ENCODE results near the gene BID.

Gene BID

DNA sequence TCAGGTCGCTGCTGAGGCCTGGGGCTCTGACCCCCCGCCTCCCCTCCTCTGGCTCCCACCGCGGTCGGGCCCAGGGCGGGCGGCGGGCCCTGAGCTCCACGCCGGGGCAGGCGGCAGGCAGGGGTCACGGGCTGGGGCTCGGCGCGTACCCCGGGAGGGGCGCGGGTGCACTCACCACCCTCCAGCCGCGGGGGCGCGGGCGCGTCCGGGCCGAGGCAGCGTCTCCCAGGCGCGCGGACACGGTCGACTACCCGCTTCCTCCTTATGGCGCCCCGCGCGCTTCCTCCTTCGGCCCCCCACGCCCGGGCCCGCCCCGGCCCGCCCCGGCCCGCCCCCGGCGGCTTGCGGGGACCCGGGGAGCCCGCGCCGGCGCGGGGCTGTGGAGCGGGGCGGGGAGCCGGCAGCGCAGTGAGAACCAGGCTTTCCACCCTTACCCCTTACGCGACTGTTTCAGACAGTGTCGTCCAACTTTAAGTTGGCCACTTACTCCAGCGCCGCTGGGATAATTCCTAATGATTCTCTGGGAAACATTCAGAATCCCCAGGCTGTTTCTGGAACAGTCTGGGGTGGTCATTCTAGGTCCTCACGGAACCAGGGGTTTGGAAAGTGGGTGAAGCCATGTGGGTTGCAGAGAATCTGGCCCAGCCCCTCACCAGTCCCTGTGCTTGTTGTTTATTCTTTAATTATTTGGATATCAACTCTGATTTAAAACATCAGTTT, at the start of gene BID:
Gene BID (minus strand): TSS at position 264 of the 720 bp plus-strand sequence. CDS start 24,353 bp downstream, outside the sequence.
- no peak for DNase-seq (ENCODE audit: low read depth in 2 of 2)

DNA sequence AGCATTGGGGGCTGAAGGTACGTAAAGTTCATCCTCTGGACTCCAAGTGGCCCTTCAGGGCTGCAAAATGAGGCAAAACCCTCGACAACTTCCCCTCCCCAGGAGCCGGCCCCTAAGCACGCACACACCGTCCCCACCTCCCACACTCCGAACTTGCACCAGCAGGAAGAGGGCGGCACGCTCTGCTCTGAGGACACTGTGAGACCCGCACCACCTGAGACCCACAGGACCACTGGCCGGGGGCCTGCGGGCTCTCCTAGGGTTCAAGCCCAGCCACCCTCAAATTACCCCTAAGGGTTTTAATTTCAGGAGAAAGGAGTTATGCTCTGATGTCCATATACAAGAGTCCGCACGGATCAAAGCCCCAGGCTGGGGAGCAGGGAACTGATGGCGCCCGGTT, 49.7 kb upstream of the BID start:
- DNase-seq (ENCODE audit: low read depth in 2 of 2) = no peak

DNA sequence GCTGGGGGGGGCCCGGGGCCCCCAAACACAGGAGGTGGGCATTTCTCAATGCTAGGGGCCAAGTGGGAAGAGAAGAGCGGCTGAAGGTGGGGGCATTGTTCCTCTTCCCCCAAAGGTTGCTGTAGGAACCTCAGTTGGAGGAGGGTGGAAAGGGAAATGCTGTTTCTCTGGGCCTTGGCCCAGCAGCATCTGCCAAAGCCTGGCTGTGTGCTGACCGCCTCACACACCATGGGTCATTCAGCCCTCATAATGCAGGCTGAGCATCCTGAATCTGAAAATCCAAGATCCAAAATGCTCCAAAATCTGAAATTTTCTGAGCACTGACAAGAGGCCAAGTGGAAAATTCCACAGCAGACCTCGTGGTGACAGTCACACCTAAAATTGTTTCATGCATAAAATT, 49.0 kb upstream of the BID start:
- no peak for DNase-seq (ENCODE audit: low read depth in 2 of 2)

DNA sequence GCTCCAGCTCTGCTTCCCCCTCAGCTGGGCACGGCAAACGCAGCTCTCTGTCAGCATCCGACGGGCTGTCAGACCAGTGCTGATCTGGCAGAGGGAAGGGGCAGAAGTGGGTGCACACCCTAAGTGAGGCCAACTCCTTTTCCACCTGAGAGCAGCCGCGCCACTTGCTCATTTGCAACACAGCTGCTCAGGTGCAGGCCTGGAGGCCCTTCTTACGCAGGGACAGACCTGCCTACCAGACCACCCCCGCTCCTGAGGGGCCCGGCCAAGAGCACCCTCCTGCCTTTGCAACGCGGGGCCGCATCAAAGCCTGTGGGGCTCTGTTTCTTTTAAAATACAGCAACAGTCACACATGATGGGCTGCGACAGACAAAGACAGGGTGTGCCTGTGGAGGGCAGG, 47.8 kb upstream of the BID start:
- no peak for DNase-seq (ENCODE audit: low read depth in 2 of 2)

DNA sequence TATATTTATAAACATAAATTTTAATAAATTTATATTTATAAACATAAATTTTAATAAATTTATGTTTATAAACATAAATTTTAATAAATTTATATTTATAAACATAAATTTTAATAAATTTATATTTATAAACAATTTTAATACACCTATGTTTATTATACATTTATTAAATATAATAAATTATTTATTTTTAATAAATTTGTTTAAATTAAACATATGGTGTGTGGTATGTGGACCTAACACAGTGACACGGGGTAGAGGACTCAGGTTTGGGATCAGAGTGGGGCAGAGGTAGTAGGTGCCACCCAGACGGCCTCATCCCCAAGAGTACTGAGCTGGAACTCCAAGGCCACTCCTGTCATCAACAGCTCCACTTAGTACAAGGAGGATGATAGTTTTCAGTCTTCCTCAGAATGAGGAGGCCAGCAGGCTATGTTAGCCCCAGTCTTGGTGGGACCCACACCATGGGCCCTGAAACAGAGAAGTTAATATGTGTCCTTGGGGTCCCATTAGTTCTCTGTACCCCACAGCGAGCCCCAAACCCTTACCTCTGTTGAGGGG, 46.7 kb upstream of the BID start:
- DNase-seq (ENCODE audit: low read depth in 2 of 2) = no peak

DNA sequence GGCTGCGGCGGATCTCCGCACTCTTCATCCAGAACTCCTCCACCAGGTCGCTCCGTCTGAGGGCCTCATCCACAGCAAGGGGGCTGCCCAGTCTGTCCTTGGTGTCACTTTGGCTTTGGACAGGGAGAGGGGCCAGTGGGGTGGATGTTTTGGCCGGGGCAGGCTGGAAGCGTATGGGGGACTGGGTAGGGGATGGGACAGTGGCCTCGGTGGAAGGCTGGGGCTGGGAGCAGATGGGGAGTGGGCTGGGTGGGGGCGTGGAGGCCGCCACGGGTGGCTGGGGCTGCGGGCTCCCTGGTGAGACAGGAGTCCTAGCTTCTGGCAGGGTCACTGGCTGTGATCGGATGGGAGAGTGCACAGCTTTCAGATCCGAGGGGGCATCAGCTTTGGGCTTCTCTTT, 44.4 kb upstream of the BID start:
- no peak for DNase-seq (ENCODE audit: low read depth in 2 of 2)

DNA sequence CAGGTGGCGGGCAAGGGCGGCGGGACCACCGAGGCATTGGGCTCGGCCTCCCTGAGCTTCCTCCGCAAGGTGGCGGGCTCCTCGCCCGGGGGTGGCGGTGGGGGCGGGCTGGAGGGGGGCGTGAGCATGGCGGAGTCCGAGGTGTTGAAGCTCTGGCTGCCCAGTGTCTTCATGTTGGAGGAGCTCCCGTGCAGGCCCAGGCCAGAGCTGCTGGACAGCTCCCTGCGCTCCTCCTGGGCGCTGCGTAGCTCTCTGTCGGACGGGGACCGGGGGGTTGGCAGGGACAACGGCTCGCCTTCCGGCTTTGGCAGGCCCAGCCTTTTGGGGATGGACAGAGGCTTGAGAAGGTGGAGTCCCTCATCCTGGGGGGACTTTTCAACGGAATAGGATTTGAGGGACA, 43.9 kb upstream of the BID start:
- DNase-seq (ENCODE audit: low read depth in 2 of 2) = no peak

DNA sequence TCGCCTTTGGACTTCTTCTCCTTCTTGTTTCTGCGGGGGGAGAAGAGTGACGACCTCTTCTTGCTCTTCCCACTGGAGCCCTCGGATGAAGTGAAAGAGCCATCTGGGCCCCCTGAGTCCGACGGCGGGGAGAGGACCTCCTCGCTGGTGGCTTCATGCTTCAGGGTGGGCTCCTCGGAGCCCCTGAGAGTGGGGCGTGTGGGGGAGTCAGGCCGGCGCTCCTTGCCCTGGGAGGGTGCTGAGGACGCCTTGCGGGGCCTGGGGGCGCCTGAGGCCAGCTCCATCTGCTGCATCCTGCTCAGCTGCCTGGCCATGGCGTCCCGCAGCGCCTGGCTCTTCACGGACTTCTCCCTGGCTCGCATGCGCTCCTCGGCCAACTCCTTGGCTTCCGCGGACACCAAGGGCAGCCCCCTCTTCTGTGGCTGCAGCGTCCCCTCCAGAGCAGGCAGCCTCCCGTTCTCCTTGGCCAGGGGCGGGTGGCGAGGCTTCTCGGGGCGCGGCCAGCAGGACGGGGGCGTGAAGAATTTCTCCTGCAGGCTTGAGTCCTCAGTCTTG, 43.3 kb upstream of the BID start:
- no peak for DNase-seq (ENCODE audit: low read depth in 2 of 2)

DNA sequence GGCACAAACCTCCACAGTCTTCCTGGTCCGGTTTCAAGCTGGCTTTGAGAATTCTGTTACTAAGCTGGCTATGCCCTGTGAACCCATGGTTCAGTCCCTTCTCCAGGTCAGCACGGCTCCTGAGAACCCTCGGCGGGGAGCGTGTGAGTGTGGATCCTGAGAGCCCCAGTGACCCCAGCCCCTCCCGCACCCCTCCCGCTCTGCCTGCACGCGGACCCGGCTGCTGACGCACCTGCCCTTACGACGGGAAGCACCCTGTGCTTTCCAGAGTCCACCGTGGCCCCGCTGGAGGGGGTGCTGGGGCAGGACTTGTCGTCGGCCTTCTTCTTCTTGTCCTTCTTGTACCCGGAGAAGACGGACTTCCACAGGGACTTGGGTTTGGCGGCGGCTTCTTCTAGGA, 42.8 kb upstream of the BID start:
- no peak for DNase-seq (ENCODE audit: low read depth in 2 of 2)

DNA sequence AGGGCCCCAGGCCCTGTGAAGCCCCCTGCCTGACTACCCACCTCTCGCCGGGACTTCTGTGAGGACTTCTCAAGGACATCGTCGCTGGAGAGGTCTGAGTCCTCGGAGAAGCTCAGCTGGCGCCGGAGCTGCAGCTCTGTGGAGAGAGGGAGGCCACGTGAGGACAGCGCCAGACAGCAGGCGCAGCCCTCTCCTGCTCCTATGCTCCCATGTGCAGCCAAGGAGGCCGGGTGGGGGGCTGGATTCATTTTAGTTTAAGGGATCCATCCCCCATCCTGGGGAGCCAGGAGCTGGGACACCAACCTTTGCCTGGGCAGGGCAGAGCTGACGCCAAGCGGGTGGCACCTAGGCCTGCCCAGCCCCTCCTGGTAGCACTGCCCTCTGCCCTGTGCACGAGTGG, 42.4 kb upstream of the BID start:
- DNase-seq (ENCODE audit: low read depth in 2 of 2) = no peak

DNA sequence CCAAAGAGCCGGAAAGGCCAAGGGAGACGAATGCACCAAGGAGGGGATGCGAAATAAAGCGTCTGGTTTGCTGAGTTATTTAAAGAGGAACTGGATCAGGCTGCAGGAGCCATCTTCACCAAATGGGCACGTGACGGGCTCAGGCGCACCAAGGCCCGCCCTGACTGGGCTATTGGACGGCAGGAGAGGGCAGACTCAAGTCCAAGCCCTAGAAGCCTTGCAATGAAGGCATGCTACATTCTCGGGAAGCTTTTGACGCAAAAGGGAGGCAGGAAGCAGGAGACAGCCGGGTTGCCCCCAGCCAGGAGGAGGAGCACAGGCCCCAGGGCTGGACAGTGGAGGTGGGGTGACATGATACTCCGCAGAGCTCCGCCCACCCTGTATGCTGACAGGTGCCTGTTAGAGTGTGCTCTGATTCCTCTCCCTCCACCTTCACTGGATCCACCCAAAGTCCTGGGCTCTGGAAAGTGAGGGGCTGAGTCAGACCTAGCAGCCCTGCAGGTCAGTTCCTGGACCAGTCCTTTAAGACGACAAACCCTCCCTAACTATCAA, 41.5 kb upstream of the BID start:
- DNase-seq (ENCODE audit: low read depth in 2 of 2) = no peak

DNA sequence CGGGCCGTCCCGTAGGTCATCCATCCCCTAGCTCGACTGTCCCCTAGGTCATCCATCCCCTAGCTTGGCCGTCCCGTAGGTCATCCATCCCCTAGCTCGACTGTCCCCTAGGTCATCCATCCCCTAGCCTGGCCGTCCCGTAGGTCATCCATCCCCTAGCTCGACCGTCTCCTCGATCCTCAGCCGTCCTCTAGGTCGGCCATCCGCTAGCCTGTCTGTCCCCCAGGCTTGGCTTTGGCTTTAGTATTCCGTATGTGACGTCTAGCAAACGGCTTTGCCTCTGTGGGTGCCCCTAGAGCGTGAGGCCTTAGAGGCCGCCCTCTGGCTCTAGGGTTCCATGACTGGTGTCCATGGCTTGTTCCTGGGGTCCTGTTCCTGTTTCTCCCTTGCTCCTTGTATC, 40.6 kb upstream of the BID start:
- DNase-seq (ENCODE audit: low read depth in 2 of 2) = no peak

DNA sequence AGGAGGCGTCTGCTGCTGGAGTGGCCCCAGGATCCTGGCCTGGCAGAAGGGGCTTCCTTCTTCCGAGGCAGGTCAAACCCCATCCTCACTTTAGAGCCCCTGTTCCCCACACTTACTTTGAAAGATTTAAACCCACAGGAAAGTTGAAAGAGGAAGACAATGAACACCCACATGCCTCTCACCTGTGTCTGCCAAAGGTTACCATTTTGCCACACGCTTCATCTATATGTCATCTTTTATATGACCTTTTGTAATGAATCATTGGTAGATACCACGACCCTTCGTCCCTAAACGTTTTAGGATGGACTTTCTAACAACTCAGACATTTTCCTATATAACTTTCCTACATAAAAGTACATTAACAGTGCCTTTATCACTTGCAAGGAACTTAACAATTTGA, 39.8 kb upstream of the BID start:
- DNase-seq (ENCODE audit: low read depth in 2 of 2) = no peak

DNA sequence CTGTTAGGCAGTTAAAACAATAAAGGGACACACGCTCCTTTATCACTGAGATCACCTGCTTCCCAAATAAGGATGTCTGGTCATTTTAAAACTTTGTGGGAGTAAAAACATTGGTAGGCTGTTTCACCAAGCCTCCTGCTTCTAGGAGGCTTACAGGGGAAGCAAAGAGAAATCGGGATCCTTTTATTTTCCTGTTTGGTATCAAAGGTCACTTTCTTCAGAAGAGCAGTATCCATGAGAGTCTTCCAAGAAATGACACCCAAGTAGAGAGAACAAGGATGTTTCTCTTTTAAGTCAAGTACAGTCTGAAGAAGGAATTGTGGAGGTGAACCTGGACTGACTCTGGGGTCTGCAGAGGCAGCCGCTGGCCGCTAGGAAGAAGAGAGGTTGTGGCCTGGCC, 36.9 kb upstream of the BID start:
- no peak for DNase-seq (ENCODE audit: low read depth in 2 of 2)

DNA sequence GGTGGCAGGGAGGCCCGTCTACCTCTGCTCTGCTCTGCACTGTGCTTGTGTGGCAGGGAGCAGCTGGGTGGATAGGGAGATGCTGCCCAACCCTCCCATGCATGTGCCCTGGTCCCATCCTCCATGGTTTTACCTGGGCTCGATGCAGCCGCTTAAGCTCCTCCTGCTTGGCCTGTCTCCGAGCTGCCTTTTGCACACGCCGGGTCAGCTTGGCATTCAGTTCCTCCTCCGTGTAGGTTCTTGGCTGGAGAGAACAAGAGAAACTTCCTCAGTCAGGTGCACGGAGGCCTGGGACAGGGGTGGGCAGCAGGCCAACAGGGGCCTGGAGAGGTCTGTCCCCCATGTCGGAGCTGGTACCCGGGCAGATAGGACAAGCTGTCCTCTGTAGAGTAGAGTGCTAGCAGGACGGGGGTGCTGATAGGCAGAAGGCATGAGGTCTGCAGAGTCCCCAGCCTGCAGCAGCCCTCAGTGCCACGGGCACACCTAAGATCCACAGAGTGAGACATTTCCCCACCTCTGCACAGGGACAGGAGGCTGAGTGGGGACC, 36.4 kb upstream of the BID start:
- no peak for DNase-seq (ENCODE audit: low read depth in 2 of 2)

DNA sequence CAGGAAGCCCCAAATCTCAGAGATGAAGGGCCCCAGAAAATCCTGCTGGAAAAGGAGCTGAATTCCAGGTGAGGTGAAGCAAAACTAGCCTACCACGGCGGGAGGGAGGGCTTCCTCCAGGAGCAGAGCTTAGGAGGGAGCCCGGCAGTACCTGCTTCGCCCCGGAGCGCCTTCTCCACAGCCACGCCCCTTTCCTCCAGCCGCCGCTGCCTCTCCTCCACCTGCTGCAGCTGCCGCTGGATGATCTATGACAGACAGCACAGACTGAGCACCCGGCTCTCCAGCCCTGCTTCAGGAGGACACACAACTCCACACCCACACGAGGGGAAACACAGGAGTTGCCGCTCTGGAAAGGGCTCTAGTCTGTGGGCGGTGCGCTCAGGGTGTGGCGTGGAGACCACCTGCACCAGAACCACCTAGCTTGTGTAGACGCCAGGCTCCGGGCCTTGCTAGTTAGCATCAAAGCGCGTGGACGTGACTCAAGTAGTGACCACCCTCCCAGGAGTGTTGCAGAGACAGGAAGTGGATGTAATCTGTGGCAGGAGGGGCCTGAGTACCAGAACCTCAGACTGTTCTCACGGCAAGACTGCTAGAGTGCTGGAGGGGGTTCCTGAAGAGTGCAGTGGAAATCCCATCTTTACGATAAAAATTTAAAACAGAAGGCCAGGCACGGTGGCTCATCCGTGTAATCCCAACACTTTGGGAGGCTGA, 34.6 kb upstream of the BID start:
- DNase-seq (ENCODE audit: low read depth in 2 of 2) = no peak

DNA sequence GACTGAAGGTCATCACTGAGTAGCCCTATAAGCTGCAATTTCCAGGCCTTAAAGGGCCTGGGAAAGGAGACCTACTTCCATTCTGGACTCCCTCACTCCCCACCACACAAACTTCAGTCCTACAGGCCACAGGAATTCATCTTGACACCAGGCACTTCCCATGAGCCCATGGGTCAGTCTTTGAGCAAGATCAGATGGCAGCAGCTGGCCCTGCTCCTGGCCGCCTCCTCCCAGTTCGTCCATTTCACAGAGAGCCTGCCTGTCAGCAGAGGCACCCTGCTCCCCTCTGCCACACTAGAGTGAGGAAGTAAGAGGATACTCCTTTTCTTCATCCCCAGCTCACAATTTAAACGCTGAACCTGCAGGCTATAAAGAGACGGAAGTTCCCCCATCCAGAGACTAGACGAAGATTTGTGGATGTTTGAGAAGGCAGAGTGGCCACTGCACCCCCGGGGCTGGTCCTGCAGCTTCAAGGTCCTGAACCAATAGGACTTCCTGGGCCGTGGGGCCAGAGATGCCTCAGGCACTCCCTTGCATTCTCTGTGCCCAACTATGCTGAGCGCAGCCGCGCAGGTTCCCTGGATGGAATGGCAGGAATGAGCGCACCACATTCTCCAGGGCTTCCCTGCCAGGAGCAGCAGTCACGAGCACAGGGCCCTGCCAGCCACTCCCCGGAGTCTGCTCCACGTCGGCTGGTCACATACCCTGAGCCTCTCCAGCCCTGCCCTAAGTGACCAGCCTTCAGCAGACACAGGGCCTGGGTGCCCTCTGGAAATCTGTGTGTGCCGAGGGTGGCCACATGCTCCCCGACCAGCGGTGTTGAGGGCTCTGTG, 33.5 kb upstream of the BID start:
- DNase-seq (ENCODE audit: low read depth in 2 of 2) = no peak

DNA sequence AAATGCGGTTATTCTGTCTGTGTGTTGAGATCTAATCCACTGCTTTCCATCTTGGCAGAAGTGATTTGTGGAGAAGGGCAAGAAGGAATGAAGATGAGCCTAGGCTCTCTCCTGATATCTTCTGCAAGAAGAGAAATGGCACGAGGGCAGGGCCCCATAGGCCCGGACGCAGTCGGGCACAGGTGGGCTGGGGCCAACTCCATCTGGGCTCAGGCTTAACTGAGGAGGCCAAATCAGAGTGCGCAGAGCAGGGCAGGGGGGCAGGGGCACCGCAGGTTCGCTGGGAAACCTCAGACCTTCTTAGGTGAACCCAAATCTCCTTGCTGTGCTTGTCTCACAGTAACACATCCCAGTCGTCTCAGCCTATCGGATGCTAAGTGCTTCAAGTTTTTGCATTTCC, 32.8 kb upstream of the BID start:
- DNase-seq (ENCODE audit: low read depth in 2 of 2) = no peak

DNA sequence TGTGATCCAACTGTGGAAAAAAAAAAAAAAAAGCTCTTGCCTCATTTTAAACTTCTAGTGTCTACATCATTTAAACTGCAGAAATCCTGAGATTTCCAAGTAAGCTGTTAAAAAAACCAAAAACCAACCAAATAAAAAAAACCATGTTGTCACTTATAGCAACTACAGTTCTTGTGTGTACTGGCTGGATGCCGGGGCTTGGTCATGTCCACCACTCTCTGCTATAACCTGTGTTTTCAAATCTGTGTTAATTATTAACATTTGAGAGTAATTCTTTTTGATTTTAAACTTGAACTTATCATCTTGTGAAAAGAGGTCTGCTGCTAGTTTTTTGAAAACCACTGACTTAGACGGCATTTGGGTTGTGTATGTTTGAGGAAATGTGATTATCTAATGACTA, 32.2 kb upstream of the BID start:
- DNase-seq (ENCODE audit: low read depth in 2 of 2) = no peak

DNA sequence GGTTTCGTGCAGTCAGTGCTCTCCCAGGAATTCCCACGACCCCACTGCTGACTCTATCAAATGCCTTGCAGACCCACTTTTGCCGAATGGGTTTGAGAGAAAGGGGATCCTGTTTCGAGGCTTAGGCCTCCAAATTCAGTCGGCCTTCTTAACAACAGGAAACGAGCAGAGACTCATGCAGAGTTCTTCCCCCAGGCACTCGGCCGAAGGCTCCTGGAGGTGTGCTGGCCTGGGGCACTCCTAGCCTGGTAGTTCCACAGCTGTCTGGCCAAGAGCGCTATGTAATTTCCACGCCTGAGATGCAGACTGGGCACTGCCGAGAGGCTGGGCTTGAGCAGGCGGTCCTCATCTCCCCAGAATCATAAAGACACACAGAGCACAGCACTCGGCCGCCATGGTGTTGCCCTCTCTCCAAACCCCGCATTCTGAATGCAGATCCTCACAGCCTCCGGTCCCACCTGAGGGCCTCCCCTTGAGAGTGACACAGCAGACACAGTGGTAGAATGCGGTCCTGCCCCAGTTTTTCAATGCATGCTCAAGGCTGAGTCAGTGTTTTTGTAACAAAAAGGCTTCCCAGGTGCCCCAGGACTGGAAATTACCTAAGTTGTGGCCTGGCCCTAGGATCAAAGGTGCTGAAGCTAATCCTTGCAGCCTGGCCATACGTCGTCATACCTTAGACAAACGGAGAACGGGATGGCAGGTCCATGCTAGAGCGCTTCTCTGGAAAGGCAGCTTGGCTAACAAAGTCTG, 30.2 kb upstream of the BID start:
- DNase-seq (ENCODE audit: low read depth in 2 of 2) = no peak

All from stimulated activated CD4-positive, alpha-beta T cell treated with anti-CD3 and anti-CD28 coated beads, Interleukin-4, amount 100 ng/mL, for 48 hours (primary cell).